H1 (cell line): ENCODE data around the gene MICALL2. TPM values are rescaled to one million over a fixed set of nuclear protein-coding genes. Genes with fewer than 3 reads are reported as not detected.

Experiments
- CTCF ChIA-PET: fragments of 300-600 bp; sonication (Branson Sonifier 250); formaldehyde crosslinking; loops from one replicate; lab custom pipeline; 2021; ENCODE audit not compliant: partially characterized antibody; lab: Charles Lee
- POLR2A ChIA-PET: fragments of 300-600 bp; sonication (Branson Sonifier 250); formaldehyde crosslinking; loops from one replicate; lab custom pipeline; 2021; ENCODE audit warnings: inconsistent platforms; ENCODE audit not compliant: partially characterized antibody; lab: Charles Lee
- DNase-seq, 2 experiments: peaks; one replicate each; pipeline versions ENCODE4 v3.0.0 to v3.0.0-alpha.2; 2010 to 2022; ENCODE audit warnings: low spot score in 2 of 2, low read depth in 1 of 2, mixed read lengths in 1 of 2
- FAIRE-seq: peaks from 2 replicates; lab custom pipeline; 2011; peaks lifted over from hg19 to GRCh38; lab: Jason Lieb, UNC
- H2AFZ ChIP-seq: 2 replicates; pipeline ENCODE4 v1.8.1; 2012; ENCODE audit warnings: low read length, inconsistent platforms
- H2AK5ac ChIP-seq: 2 replicates; pipeline ENCODE4 v1.6.1; 2013; ENCODE audit warnings: low read depth, low read length
- H2BK120ac ChIP-seq: replicated peaks from 2 replicates; pipeline ENCODE3; 2013; ENCODE audit warnings: low read depth, low read length, inconsistent platforms
- H2BK12ac ChIP-seq: 2 replicates; pipeline ENCODE4 v1.6.1; 2013; ENCODE audit warnings: low read depth, low read length
- H2BK15ac ChIP-seq: 2 replicates; pipeline ENCODE4 v1.6.1; 2013; ENCODE audit warnings: low read length
- H2BK20ac ChIP-seq: 2 replicates; pipeline ENCODE4 v1.6.1; 2013; ENCODE audit warnings: low read length
- H2BK5ac ChIP-seq: 2 replicates; pipeline ENCODE4 v1.6.1; 2013; ENCODE audit warnings: low read depth, low read length
- H3K14ac ChIP-seq: 2 replicates; pipeline ENCODE4 v1.6.1; 2013; ENCODE audit warnings: inconsistent platforms; ENCODE audit not compliant: insufficient read length
- H3K18ac ChIP-seq: 2 replicates; pipeline ENCODE4 v1.6.1; 2013; ENCODE audit warnings: low read length; ENCODE audit errors: extremely low read depth
- H3K23ac ChIP-seq: 2 replicates; pipeline ENCODE4 v1.6.1; 2013; ENCODE audit warnings: inconsistent platforms; ENCODE audit not compliant: insufficient read length
- H3K23me2 ChIP-seq: 2 replicates; pipeline ENCODE4 v1.6.1; 2013; ENCODE audit warnings: low read depth, low read length
- H3K27ac ChIP-seq: 2 replicates; pipeline ENCODE4 v1.6.1; 2011; ENCODE audit warnings: low read depth, low read length, inconsistent platforms
- H3K27me3 ChIP-seq, 4 experiments: replicated peaks in 1 of 4; 1 replicate in 1 of 4; 2 replicates in 3 of 4; pipeline versions ENCODE4 v1.6.1 to v1.8.1; 2011 to 2013; ENCODE audit warnings: low read length in 3 of 4, mild to moderate bottlenecking in 3 of 4, inconsistent platforms in 2 of 4, mixed read lengths in 2 of 4, moderate library complexity in 1 of 4; ENCODE audit not compliant: control insufficient read depth in 3 of 4, insufficient read depth in 3 of 4; ENCODE audit errors: extremely low read depth in 1 of 4
- H3K36me3 ChIP-seq, 4 experiments: 2 replicates each; pipeline versions ENCODE4 v1.6.1 to v1.8.1; 2011 to 2013; ENCODE audit warnings: mild to moderate bottlenecking in 4 of 4, low read length in 3 of 4, moderate library complexity in 2 of 4, control low read depth in 1 of 4, inconsistent platforms in 1 of 4; ENCODE audit not compliant: insufficient read depth in 4 of 4, control insufficient read depth in 2 of 4
- H3K4ac ChIP-seq: replicated peaks from 2 replicates; pipeline ENCODE3; 2013; ENCODE audit warnings: low read length, low read depth, mixed read lengths, inconsistent platforms; ENCODE audit not compliant: insufficient read length
- H3K4me1 ChIP-seq, 4 experiments: replicated peaks in 1 of 4; 1 replicate in 1 of 4; 2 replicates in 3 of 4; pipeline versions ENCODE4 v1.6.1 to v1.8.1; 2011 to 2013; ENCODE audit warnings: low read length in 3 of 4, inconsistent platforms in 2 of 4, mixed read lengths in 1 of 4; ENCODE audit not compliant: insufficient read depth in 4 of 4, control insufficient read depth in 3 of 4
- H3K4me2 ChIP-seq, 2 experiments: 2 replicates each; pipeline versions ENCODE4 v1.6.1 to v1.8.1; 2011 to 2013; ENCODE audit warnings: low read depth in 2 of 2, low read length in 2 of 2, control low read depth in 1 of 2, inconsistent platforms in 1 of 2, mild to moderate bottlenecking in 1 of 2; ENCODE audit not compliant: insufficient read depth in 1 of 2
- H3K4me3 ChIP-seq, 4 experiments: fragments of 200-600, 300-600 bp in 1 of 4; sonication (generic), shearing (Covaris generic), sonication (Bioruptor Twin) in 1 of 4; 2 replicates each; pipeline versions ENCODE4 v1.5.1 to v1.8.1; 2011 to 2016; ENCODE audit warnings: low read length in 4 of 4, low read depth in 3 of 4, control low read depth in 2 of 4, inconsistent platforms in 2 of 4, mild to moderate bottlenecking in 2 of 4, mixed read lengths in 1 of 4, moderate library complexity in 1 of 4; ENCODE audit not compliant: insufficient read depth in 2 of 4; ENCODE audit errors: extremely low read depth in 1 of 4
- H3K56ac ChIP-seq: replicated peaks from 2 replicates; pipeline ENCODE3; 2013; ENCODE audit warnings: low read depth, mild to moderate bottlenecking, mixed read lengths, low read length, inconsistent platforms; ENCODE audit not compliant: insufficient read length
- H3K79me1 ChIP-seq: 2 replicates; pipeline ENCODE4 v1.6.1; 2013; ENCODE audit warnings: low read depth, low read length, control low read depth
- H3K79me2 ChIP-seq, 2 experiments: 2 replicates each; pipeline versions ENCODE4 v1.6.1 to v1.8.1; 2012 to 2013; ENCODE audit warnings: low read length in 2 of 2, mild to moderate bottlenecking in 2 of 2, inconsistent platforms in 1 of 2; ENCODE audit not compliant: insufficient read depth in 2 of 2, control insufficient read depth in 1 of 2
- H3K9ac ChIP-seq, 4 experiments: replicated peaks in 1 of 4; 1 replicate in 1 of 4; 2 replicates in 3 of 4; pipeline versions ENCODE4 v1.6.1 to v1.8.1; 2011 to 2013; ENCODE audit warnings: low read depth in 3 of 4, low read length in 3 of 4, control low read depth in 2 of 4, mild to moderate bottlenecking in 2 of 4, moderate library complexity in 2 of 4, inconsistent platforms in 1 of 4; ENCODE audit errors: extremely low read depth in 1 of 4
- H3K9me3 ChIP-seq, 2 experiments: 2 replicates each; pipeline versions ENCODE4 v1.6.1 to v1.8.1; 2012 to 2013; ENCODE audit warnings: mild to moderate bottlenecking in 2 of 2, moderate library complexity in 2 of 2, control low read depth in 1 of 2, inconsistent platforms in 1 of 2, low read depth in 1 of 2, low read length in 1 of 2, mixed read lengths in 1 of 2; ENCODE audit not compliant: insufficient read depth in 2 of 2
- H4K20me1 ChIP-seq, 2 experiments: replicated peaks in 1 of 2; 2 replicates each; pipeline versions ENCODE3 to v1.8.1; 2011 to 2013; ENCODE audit warnings: inconsistent platforms in 2 of 2, low read length in 2 of 2, mild to moderate bottlenecking in 1 of 2; ENCODE audit not compliant: insufficient read depth in 2 of 2, control insufficient read depth in 1 of 2
- H4K5ac ChIP-seq: 2 replicates; pipeline ENCODE4 v1.6.1; 2013; ENCODE audit warnings: low read length, low read depth, mixed read lengths, inconsistent platforms; ENCODE audit not compliant: insufficient read length
- H4K8ac ChIP-seq: 2 replicates; pipeline ENCODE4 v1.8.0; 2013; ENCODE audit warnings: mild to moderate bottlenecking, moderate library complexity, low read length, inconsistent platforms; ENCODE audit not compliant: insufficient read depth; ENCODE audit errors: extremely low read depth
- H4K91ac ChIP-seq: replicated peaks from 2 replicates; pipeline ENCODE3; 2013; ENCODE audit warnings: low read length, mixed read lengths, inconsistent platforms; ENCODE audit not compliant: insufficient read length
- CBX5 ChIP-seq: fragments of 300-800, 300-1000 bp; sonication (generic); IDR thresholded peaks from 2 replicates; pipeline ENCODE4 v1.7.1; 2016; ENCODE audit warnings: antibody characterized with exemption, low read length, low read depth
- CEBPB ChIP-seq: IDR thresholded peaks from 2 replicates; pipeline ENCODE4 v1.6.1; 2012; ENCODE audit warnings: low read depth, low read length
- GABPA ChIP-seq: IDR thresholded peaks from 2 replicates; pipeline ENCODE4 v1.6.1; 2011; ENCODE audit warnings: mild to moderate bottlenecking, low read length, moderate library complexity, borderline replicate concordance; ENCODE audit not compliant: insufficient read depth
- GTF2F1 ChIP-seq: IDR thresholded peaks from 2 replicates; pipeline ENCODE4 v1.6.1; 2012; ENCODE audit warnings: low read depth, low read length, improper control_type of control experiment, borderline replicate concordance
- KDM5A ChIP-seq: fragments of 200-600 bp; IDR thresholded peaks from 2 replicates; pipeline ENCODE4 v1.7.1; 2012; ENCODE audit warnings: mild to moderate bottlenecking, low read length, inconsistent platforms, mixed read lengths
- NRF1 ChIP-seq: IDR thresholded peaks from 2 replicates; pipeline ENCODE4 v1.6.1; 2011; ENCODE audit warnings: mild to moderate bottlenecking, low read depth, low read length, improper control_type of control experiment
- RXRA ChIP-seq: IDR thresholded peaks from 2 replicates; pipeline ENCODE4 v1.6.1; 2011; ENCODE audit warnings: low read depth, mild to moderate bottlenecking, low read length, moderate library complexity; ENCODE audit not compliant: insufficient read depth
- SP2 ChIP-seq: IDR thresholded peaks from 2 replicates; pipeline ENCODE4 v1.6.1; 2012; ENCODE audit warnings: mild to moderate bottlenecking, low read length, inconsistent platforms
- SRF ChIP-seq: IDR thresholded peaks from 2 replicates; pipeline ENCODE4 v1.6.1; 2011; ENCODE audit warnings: mild to moderate bottlenecking, low read depth, low read length, moderate library complexity
- TCF12 ChIP-seq: IDR thresholded peaks from 2 replicates; pipeline ENCODE4 v1.6.1; 2011; ENCODE audit warnings: low read depth, mild to moderate bottlenecking, low read length
- WGBS, 2 experiments: shearing (Covaris generic) in 1 of 2; methylation state at CpG; one replicate each; pipeline versions ENCODE4 v1.1.6 to v1.1.7; 2013 to 2015; ENCODE audit warnings: low lambda C conversion rate in 2 of 2, mixed read lengths in 2 of 2, inconsistent platforms in 1 of 2, low coverage in 1 of 2, missing lambda C conversion rate in 1 of 2; ENCODE audit not compliant: insufficient replicate concordance in 2 of 2, insufficient coverage in 1 of 2, insufficient read length in 1 of 2; ENCODE audit errors: extremely low coverage in 1 of 2, missing lambda C conversion rate in 1 of 2; 5-methylcytosine and 5-hydroxymethylcytosine counted together
- polyA plus RNA-seq, 7 experiments: library from polyadenylated mRNA; depleted of rRNA in 3 of 7; stranded (reverse) in 5 of 7; unstranded in 2 of 7; fragments of >200 nt in 5 of 7; fragments of 200-250 nt in 2 of 7; gene quantifications; 1 replicate in 5 of 7; 2 replicates in 1 of 7; 4 replicates in 1 of 7; pipeline versions ENCODE4 v1.2.1 to v1.2.3, GENCODE V29; 2011 to 2013; ENCODE audit warnings: missing spikeins in 2 of 7, mixed read lengths in 2 of 7
- total RNA-seq: library from RNA; stranded (reverse); fragmentation: NEBNext Ultra II Directional; extraction: Animal tissue kit (Norgen Biotek cat#: 25700); gene quantifications from 2 replicates; pipeline ENCODE4 v1.2.1, GENCODE V29; 2021

Gene MICALL2
- total and polyA plus RNA-seq, 2 of the 8 experiments (the other 6 are each of a cell fraction or from before 2014, with no cell fraction given) = 5.3 to 8.5 TPM

- CTCF ChIA-PET = no interaction called here
- no peak overlapping the region for H2AFZ ChIP-seq
- TF ChIP-seq SP2 (no peak), NRF1 (no peak), RXRA (no peak), KDM5A (no peak), GTF2F1 (no peak), SRF (no peak), GABPA (no peak), TCF12 (no peak), CEBPB (no peak), CBX5 (no peak)
These were observed 61.6 kb downstream of the MICALL2 start for GRCh38 chr7:1397491-1398327.

More at GRCh38 chr7:1397491-1398327, 61.6 kb downstream of the MICALL2 start:
- H3K18ac ChIP-seq = no peak overlapping the region
- no peak overlapping the region for H3K14ac ChIP-seq
- H3K9ac ChIP-seq = no peak overlapping the region
- H3K36me3 ChIP-seq = no peaks in the 10 kb centered on the region
- no peak overlapping the region for H3K56ac ChIP-seq
- no peak overlapping the region for H3K23ac ChIP-seq
- H4K8ac ChIP-seq = no peak overlapping the region
- H2BK120ac ChIP-seq = no peak overlapping the region
- no peak overlapping the region for H3K4me2 ChIP-seq
- 79% methylated on average over 12 of the region's 12 CpGs; no CpG with 5 or more reads in 1 of the 2 experiments for WGBS, 2 experiments
- no peak overlapping the region for H3K27ac ChIP-seq
- no peaks in the 10 kb centered on the region for H3K23me2 ChIP-seq
- H2BK5ac ChIP-seq = no peak overlapping the region
- peaks cover 0 to 9% (median 5%) of the 10 kb centered on the region in 4 experiments; a peak in 3 of 7 replicates for H3K27me3 ChIP-seq
- no peak overlapping the region for H3K4ac ChIP-seq
- H2AK5ac ChIP-seq = no peak overlapping the region
- no peaks in the 10 kb centered on the region for H3K79me2 ChIP-seq
- H4K20me1 ChIP-seq = no peaks in the 10 kb centered on the region
- FAIRE-seq = no peak
- peaks cover 0 to 7% of the 10 kb centered on the region in 2 experiments; a peak in 1 of 4 replicates for H3K9me3 ChIP-seq
- no peak for DNase-seq
- H3K4me1 ChIP-seq = peaks cover 0 to 2% (median 0%) of the 10 kb centered on the region in 4 experiments; a peak in 2 of 7 replicates
- H3K4me3 ChIP-seq = no peak overlapping the region
- no peaks in the 10 kb centered on the region for H3K79me1 ChIP-seq
- POLR2A ChIA-PET = no interaction called here
- no peak overlapping the region for H2BK20ac ChIP-seq
- no peak overlapping the region for H4K91ac ChIP-seq
- no peak overlapping the region for H2BK12ac ChIP-seq
- H2BK15ac ChIP-seq = no peak overlapping the region
- no peak overlapping the region for H4K5ac ChIP-seq
